Activated naive CD8-positive, alpha-beta T cell treated with anti-CD3 and anti-CD28 coated beads for 36 hours (primary cell): ENCODE results near the gene PHLPP1. TPM values are rescaled to one million over a fixed set of nuclear protein-coding genes. Genes with fewer than 3 reads are reported as not detected.
A peak's percentile ranks its signal among the peaks of the same experiment; 100 is the strongest.
"Not testable (repeated sequence)": the region's sequence is repeated elsewhere in the genome, so short reads cannot be mapped to it uniquely, and the experiment has no call there.

Experiments
- DNase-seq: peaks from one replicate; pipeline ENCODE4 v3.0.0; 2021
- H3K27ac Mint-ChIP-seq: one replicate; pipeline ENCODE4 v1.8.0; 2022; ENCODE audit warnings: mild to moderate bottlenecking, moderate library complexity, mixed read lengths
- H3K27me3 Mint-ChIP-seq: one replicate; pipeline ENCODE4 v1.8.0; 2022; ENCODE audit warnings: mild to moderate bottlenecking, mixed read lengths
- H3K36me3 Mint-ChIP-seq: one replicate; pipeline ENCODE4 v1.8.0; 2021; ENCODE audit warnings: mild to moderate bottlenecking, mixed read lengths
- H3K4me1 Mint-ChIP-seq: one replicate; pipeline ENCODE4 v1.8.0; 2021; ENCODE audit warnings: mixed read lengths
- H3K4me3 Mint-ChIP-seq: one replicate; pipeline ENCODE4 v1.8.0; 2022; ENCODE audit warnings: mild to moderate bottlenecking, moderate library complexity, mixed read lengths
- H3K9me3 Mint-ChIP-seq: one replicate; pipeline ENCODE4 v1.8.0; 2022; ENCODE audit warnings: mixed read lengths
- total RNA-seq, 2 experiments: library from RNA; stranded (reverse); gene quantifications; one replicate each; pipeline ENCODE4 v1.2.3, GENCODE V29; 2021

PHLPP1 gene
- total RNA-seq = 10 to 100 TPM; 10.4 to 11.4 TPM

DNA sequence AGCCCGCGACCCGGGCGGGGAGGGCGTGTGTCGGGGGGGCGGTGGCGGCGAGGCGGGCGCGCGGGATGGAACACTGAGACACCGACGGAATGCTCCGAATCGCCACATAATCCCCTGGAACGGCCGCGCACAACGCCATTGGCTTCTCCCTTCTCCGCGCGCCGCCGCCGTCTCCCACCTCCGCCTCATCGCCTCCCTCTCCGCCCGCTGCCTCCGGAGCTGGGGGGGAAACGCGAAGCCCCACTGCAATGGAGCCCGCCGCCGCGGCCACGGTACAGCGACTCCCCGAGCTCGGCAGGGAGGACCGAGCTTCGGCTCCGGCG, at the start of gene PHLPP1:
Gene PHLPP1 (plus strand): TSS at position 106 of the 323 bp plus-strand sequence. CDS start 143 bp downstream, at position 249.
- DNase-seq = no peak
- peak within 1 kb of the TSS; percentile 70 for H3K27ac Mint-ChIP-seq
- H3K9me3 Mint-ChIP-seq = no peaks in the 10 kb centered on the region
- no peaks in the 10 kb centered on the region for H3K27me3 Mint-ChIP-seq
- H3K4me3 Mint-ChIP-seq = peak within 1 kb of the TSS; percentile 78
- peaks cover 29% of the 10 kb centered on the region for H3K4me1 Mint-ChIP-seq
- H3K36me3 Mint-ChIP-seq = peaks cover 2% of the 10 kb centered on the region

GRCh38 chr18:62669225-62669624, 46.1 kb upstream of the PHLPP1 start:
- Mint-ChIP-seq H3K4me3 (no peak overlapping the region), H3K27me3 (no peaks in the 10 kb centered on the region), H3K9me3 (peaks cover 17% of the 10 kb centered on the region), H3K27ac (peak overlapping the region; percentile 39), H3K4me1 (peaks cover 13% of the 10 kb centered on the region), H3K36me3 (peaks cover 3% of the 10 kb centered on the region)
- no peak for DNase-seq

DNA sequence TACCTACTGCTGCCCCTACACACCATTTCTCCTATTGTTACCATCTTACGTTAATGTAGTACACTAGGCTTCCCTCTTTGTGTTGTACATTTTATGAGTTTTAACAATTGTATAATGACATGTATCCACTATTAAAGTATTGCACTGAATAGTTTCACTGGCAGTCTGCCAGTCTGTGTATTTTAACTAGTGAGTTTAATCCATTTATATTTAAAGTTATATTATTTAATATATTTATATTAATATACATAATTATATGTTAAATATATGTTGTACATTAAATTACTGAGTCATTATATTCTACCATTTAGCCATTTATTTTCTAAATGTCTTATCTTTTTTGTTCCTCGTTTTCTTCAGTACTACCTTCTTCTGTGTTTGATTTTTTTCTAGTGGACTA, 44.8 kb upstream of the PHLPP1 start:
- Mint-ChIP-seq H3K27me3 (no peaks in the 10 kb centered on the region), H3K4me1 (peaks cover 13% of the 10 kb centered on the region), H3K4me3 (no peak overlapping the region), H3K36me3 (peaks cover 3% of the 10 kb centered on the region), H3K27ac (no peak overlapping the region), H3K9me3 (peaks cover 23% of the 10 kb centered on the region)
- DNase-seq = no peak

DNA sequence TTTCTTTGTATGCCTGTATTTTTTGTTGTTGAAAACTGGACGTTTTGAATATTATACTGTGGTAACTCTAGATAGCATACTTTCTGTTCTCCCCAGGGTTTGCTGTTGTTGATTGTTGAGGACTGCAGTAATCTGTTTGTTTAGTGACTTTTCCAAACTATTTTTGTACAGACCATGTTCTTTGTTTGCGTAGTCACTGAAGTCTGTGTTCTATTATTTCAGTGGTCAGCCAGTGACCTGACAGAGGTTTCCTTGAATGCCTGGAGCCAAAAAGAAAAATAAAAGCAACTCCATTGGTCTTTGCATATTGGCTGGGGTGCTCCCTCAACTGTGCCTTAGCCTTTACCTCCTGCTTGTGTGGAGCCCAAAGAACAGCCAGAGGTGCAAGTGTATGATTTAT, 42.7 kb upstream of the PHLPP1 start:
- no peak overlapping the region for H3K4me3 Mint-ChIP-seq
- no peak for DNase-seq
- peaks cover 3% of the 10 kb centered on the region for H3K36me3 Mint-ChIP-seq
- H3K27ac Mint-ChIP-seq = no peak overlapping the region
- no peaks in the 10 kb centered on the region for H3K27me3 Mint-ChIP-seq
- peaks cover 24% of the 10 kb centered on the region for H3K9me3 Mint-ChIP-seq
- peaks cover 13% of the 10 kb centered on the region for H3K4me1 Mint-ChIP-seq

DNA sequence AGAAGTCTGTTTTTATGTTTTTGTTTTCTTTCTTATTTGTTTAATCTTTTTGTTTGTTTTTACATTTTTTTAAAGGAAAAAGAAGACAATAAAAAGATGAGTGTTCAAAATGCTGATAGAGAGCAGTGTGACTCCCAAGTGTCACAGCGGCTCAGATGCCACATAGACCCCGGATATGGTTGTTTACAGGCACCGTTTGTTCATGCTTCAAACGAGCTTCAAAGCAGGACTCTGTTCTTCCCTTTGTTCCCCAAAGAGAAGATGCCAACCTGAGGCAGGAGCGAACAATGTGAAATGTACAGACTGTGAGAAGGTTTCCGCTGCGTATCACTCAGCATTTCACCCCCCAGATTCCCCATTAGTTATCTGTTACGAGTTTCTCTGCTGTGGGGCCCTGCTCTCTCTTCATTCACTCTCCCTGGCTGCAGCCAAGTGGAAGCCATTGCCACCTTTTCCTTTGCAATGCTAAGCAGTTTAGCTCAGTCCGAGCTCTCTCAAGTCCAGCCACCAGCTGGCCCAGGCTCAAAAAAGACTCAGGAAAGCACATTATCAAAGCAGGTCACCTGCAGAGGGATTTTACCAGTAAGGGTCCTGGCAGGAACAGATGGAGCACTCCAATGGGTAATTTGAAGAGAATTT, 36.4 kb upstream of the PHLPP1 start:
- H3K4me3 Mint-ChIP-seq = no peak overlapping the region
- H3K4me1 Mint-ChIP-seq = no peaks in the 10 kb centered on the region
- peaks cover 6% of the 10 kb centered on the region for H3K9me3 Mint-ChIP-seq
- H3K27me3 Mint-ChIP-seq = no peaks in the 10 kb centered on the region
- DNase-seq = no peak
- no peak overlapping the region for H3K27ac Mint-ChIP-seq
- H3K36me3 Mint-ChIP-seq = no peaks in the 10 kb centered on the region

DNA sequence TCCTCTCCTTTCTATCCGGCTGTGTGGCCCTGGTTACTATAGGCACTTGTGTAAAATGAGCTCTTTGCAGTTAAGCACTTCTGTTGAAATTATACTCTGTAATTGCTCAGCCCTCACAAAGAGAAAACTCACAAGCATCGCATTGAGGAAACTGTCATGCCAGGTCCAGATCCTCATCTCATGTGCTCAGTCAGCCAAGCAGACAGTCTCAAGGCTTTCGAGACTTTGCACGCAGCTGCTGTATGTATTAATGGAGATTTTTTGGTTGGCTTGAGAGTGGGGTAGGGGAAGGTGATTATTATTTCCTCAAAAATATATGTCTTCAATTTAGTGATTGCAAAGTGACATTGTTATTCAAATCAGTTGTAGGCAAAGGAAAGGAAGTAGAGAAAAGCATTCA, 33.0 kb upstream of the PHLPP1 start:
- H3K27me3 Mint-ChIP-seq = no peaks in the 10 kb centered on the region
- H3K27ac Mint-ChIP-seq = no peak overlapping the region
- no peak overlapping the region for H3K4me3 Mint-ChIP-seq
- H3K9me3 Mint-ChIP-seq = peaks cover 6% of the 10 kb centered on the region
- no peak for DNase-seq
- no peaks in the 10 kb centered on the region for H3K4me1 Mint-ChIP-seq
- no peaks in the 10 kb centered on the region for H3K36me3 Mint-ChIP-seq

- Mint-ChIP-seq H3K36me3 (peaks cover 6% of the 10 kb centered on the region), H3K4me3 (no peak overlapping the region), H3K27me3 (no peaks in the 10 kb centered on the region), H3K4me1 (no peaks in the 10 kb centered on the region), H3K27ac (no peak overlapping the region), H3K9me3 (peaks cover 16% of the 10 kb centered on the region)
- DNase-seq = no peak
These were observed 31.4 kb upstream of the PHLPP1 start for GRCh38 chr18:62683935-62684334.

DNA sequence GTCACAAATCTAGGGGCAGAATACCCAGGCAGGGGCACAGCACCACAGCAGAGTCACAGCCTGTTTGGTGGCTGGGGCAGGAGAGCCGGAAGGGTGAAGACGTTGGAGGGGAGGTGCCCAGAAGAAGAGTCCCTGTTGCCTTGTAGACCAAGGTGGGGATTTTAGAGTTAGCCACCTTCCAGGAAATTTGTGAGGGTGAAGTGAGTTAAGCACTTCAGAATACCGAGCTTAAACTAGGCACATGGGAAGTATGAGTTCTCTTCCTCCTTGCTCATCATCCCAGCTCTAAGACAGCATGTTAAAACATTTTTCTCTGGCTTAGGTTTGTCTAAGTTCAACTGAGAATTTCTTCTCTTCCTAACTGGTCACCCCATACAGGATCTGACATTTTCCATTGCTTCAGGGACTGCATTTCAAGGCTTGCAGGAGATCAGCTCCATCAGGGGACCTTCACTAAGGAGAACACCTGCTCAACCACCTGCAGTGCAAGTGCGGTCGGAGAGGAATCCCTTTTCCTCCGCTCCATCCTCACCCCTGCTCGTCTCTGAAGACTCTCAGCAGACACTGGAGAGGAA, 26.5 kb upstream of the PHLPP1 start:
- H3K27me3 Mint-ChIP-seq = no peaks in the 10 kb centered on the region

GRCh38 chr18:62690236-62690815, 25.0 kb upstream of the PHLPP1 start:
- no peak for DNase-seq
- H3K27me3 Mint-ChIP-seq = no peaks in the 10 kb centered on the region
- peaks cover 28% of the 10 kb centered on the region for H3K9me3 Mint-ChIP-seq
- no peak overlapping the region for H3K27ac Mint-ChIP-seq
- no peaks in the 10 kb centered on the region for H3K4me1 Mint-ChIP-seq
- H3K36me3 Mint-ChIP-seq = peaks cover 8% of the 10 kb centered on the region
- H3K4me3 Mint-ChIP-seq = no peak overlapping the region

More for the DNA sequence above, 26.5 kb upstream of the PHLPP1 start:
- Mint-ChIP-seq H3K4me1 (no peaks in the 10 kb centered on the region), H3K9me3 (peaks cover 28% of the 10 kb centered on the region), H3K36me3 (peaks cover 8% of the 10 kb centered on the region), H3K27ac (no peak overlapping the region), H3K4me3 (no peak overlapping the region)
- DNase-seq = no peak

GRCh38 chr18:62693659-62694058, 21.7 kb upstream of the PHLPP1 start:
- Mint-ChIP-seq H3K27ac (no peak overlapping the region), H3K27me3 (peaks cover 10% of the 10 kb centered on the region), H3K4me1 (no peaks in the 10 kb centered on the region), H3K9me3 (peaks cover 13% of the 10 kb centered on the region), H3K4me3 (no peak overlapping the region), H3K36me3 (peaks cover 3% of the 10 kb centered on the region)
- DNase-seq = no peak

DNA sequence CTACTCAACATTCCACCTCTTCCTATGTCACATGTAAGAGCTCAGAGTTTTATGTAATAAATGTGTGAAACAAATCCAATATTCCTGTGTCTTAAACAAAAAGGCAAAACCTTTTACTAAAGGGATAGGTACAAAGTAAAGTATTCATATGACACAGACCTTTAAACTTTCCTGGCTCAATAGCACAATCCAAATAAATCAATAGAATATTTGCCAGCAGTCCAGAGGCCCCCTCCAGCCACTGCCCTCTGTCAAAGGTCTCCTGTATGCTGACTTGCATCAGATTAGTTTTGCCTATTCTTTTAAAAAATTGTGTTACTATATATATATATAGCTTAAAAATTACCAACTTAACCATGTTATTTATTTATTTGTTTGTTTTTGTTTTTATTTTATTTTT, 17.7 kb upstream of the PHLPP1 start:
- no peak overlapping the region for H3K27ac Mint-ChIP-seq
- no peak overlapping the region for H3K4me3 Mint-ChIP-seq
- no peaks in the 10 kb centered on the region for H3K36me3 Mint-ChIP-seq
- peaks cover 1% of the 10 kb centered on the region for H3K4me1 Mint-ChIP-seq
- H3K9me3 Mint-ChIP-seq = no peaks in the 10 kb centered on the region
- no peak for DNase-seq
- peaks cover 10% of the 10 kb centered on the region for H3K27me3 Mint-ChIP-seq

GRCh38 chr18:62702259-62702658, 13.1 kb upstream of the PHLPP1 start:
- no peak for DNase-seq
- H3K36me3 Mint-ChIP-seq = no peaks in the 10 kb centered on the region
- no peak overlapping the region for H3K4me3 Mint-ChIP-seq
- no peak overlapping the region for H3K27ac Mint-ChIP-seq
- no peaks in the 10 kb centered on the region for H3K9me3 Mint-ChIP-seq
- H3K4me1 Mint-ChIP-seq = peaks cover 3% of the 10 kb centered on the region
- peaks cover 10% of the 10 kb centered on the region for H3K27me3 Mint-ChIP-seq

DNA sequence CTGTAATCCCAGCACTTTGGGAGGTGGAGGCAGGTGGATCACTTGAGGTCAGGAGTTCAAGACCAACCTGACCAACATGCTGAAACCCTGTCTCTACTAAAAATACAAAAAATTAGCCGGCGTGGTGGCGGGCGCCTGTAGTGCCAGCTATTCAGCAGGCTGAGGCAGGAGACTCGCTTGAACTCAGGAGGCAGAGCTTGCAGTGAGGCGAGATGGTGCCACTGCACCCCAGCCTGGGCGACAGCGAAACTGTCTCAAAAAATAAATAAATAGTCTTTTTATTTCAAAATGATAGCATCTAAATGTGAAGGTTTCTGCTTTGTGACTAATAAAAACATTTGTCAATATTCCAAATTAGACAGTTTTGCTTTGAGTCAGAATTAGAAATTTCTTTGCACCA, 8.5 kb upstream of the PHLPP1 start:
- H3K4me1 Mint-ChIP-seq, DNase-seq, H3K27ac Mint-ChIP-seq, H3K4me3 Mint-ChIP-seq, H3K36me3 Mint-ChIP-seq, H3K9me3 Mint-ChIP-seq, H3K27me3 Mint-ChIP-seq: not testable (repeated sequence)

DNA sequence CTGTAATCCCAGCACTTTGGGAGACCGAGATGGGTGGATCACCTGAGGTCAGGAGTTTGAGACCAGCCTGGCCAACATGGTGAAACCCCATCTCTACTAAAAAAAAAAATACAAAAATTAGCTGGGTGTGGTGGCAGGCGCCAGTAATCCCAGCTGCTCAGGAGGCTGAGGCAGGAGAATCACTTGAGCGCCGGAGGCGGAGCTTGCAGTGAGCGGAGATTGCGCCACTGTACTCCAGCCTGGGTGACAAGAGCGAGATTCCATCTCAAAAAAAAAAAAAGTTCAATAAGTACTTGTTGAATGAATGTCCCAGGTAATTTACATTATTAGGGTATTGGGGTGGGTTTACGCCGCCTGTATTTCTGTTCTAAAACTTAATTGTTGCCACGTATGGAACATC, 5.4 kb upstream of the PHLPP1 start:
- not testable (repeated sequence) for H3K9me3 Mint-ChIP-seq, H3K27ac Mint-ChIP-seq, H3K4me3 Mint-ChIP-seq, DNase-seq, H3K27me3 Mint-ChIP-seq, H3K4me1 Mint-ChIP-seq, H3K36me3 Mint-ChIP-seq

GRCh38 chr18:62710417-62710816, 4.9 kb upstream of the PHLPP1 start:
- Mint-ChIP-seq H3K36me3 (no peaks in the 10 kb centered on the region), H3K4me1 (peaks cover 5% of the 10 kb centered on the region), H3K27ac (no peak overlapping the region), H3K27me3 (no peaks in the 10 kb centered on the region), H3K4me3 (no peak overlapping the region), H3K9me3 (no peaks in the 10 kb centered on the region)
- no peak for DNase-seq

GRCh38 chr18:62711781-62712180, 3.6 kb upstream of the PHLPP1 start:
- Mint-ChIP-seq H3K4me3 (no peak overlapping the region), H3K27ac (no peak overlapping the region), H3K4me1 (peaks cover 5% of the 10 kb centered on the region), H3K36me3 (no peaks in the 10 kb centered on the region), H3K9me3 (no peaks in the 10 kb centered on the region), H3K27me3 (no peaks in the 10 kb centered on the region)
- no peak for DNase-seq
